Esophagus muscularis mucosa (tissue), 4 donors: ENCODE data around the gene ZNF337. TPM values are rescaled to one million over a fixed set of nuclear protein-coding genes. Genes with fewer than 3 reads are reported as not detected.

Experiments
- DNase-seq: peaks from one replicate; pipeline ENCODE4 v3.0.0-alpha.2; 2017; ENCODE audit errors: extremely low spot score
- H3K27ac ChIP-seq, 4 donors: fragments of 200-600 bp; sonication (generic); replicated peaks in 1 of 4; 1 replicate in 3 of 4; 2 replicates in 1 of 4; pipeline ENCODE4 v1.5.1; 2016 to 2019; ENCODE audit warnings: mild to moderate bottlenecking in 1 of 4
- H3K27me3 ChIP-seq, 4 donors: fragments of 200-600 bp; sonication (generic); one replicate each; pipeline versions ENCODE4 v1.5.1 to v1.6.0; 2016 to 2019
- H3K36me3 ChIP-seq, 4 donors: fragments of 200-600 bp; sonication (generic); one replicate each; pipeline ENCODE4 v1.5.1; 2016 to 2019
- H3K4me1 ChIP-seq, 4 donors: fragments of 200-600 bp; sonication (generic); one replicate each; pipeline ENCODE4 v1.5.1; 2016 to 2019
- H3K4me3 ChIP-seq, 4 donors: fragments of 200-600 bp; sonication (generic); 1 replicate in 2 of 4; 2 replicates in 2 of 4; pipeline ENCODE4 v1.5.1; 2016 to 2019; ENCODE audit warnings: mild to moderate bottlenecking in 4 of 4, moderate library complexity in 1 of 4
- H3K9me3 ChIP-seq, 4 donors: fragments of 200-600 bp; sonication (generic); 1 replicate in 3 of 4; 2 replicates in 1 of 4; pipeline ENCODE4 v1.5.1; 2016 to 2019
- CTCF ChIP-seq, 3 experiments: fragments of 200-600 bp in 2 of 3; fragments of 450-650 bp in 1 of 3; sonication (generic) in 2 of 3; IDR thresholded peaks; one replicate each; pipeline ENCODE4 v1.5.1; 2017 to 2019; ENCODE audit warnings: antibody characterized with exemption in 3 of 3, mild to moderate bottlenecking in 2 of 3, moderate library complexity in 1 of 3
- EP300 ChIP-seq: sonication (generic); formaldehyde crosslinking; IDR thresholded peaks from one replicate; pipeline ENCODE4 v1.6.1; 2017; ENCODE audit warnings: antibody characterized with exemption
- POLR2A ChIP-seq: fragments of 450-650 bp; IDR thresholded peaks from one replicate; pipeline ENCODE4 v1.6.1; 2017; ENCODE audit warnings: antibody characterized with exemption, moderate library complexity, mild to moderate bottlenecking, low read depth
- POLR2AphosphoS5 ChIP-seq, 2 donors: sonication (generic); formaldehyde crosslinking; IDR thresholded peaks; one replicate each; pipeline ENCODE4 v1.6.1; 2017; ENCODE audit warnings: antibody characterized with exemption in 2 of 2
- WGBS: methylation state at CpG from one replicate; pipeline ENCODE4 v1.1.5; 2018; 5-methylcytosine and 5-hydroxymethylcytosine counted together
- intact Hi-C: fragments of 100-400 bp; cut with DNase I; formaldehyde crosslinking; loops from one replicate; pipeline ENCODE4 v1.15.1; 2023
- total RNA-seq, 4 donors: library from RNA; depleted of rRNA; stranded (reverse); fragments of >200 nt; gene quantifications; one replicate each; pipeline versions ENCODE4 v1.1.0 to v1.2.1, GENCODE V29; 2016

The ZNF337 gene
- total RNA-seq, 4 donors from 2014 or later, result 13.1 to 17.0 (median 14.8) TPM

- Histone ChIP-seq H3K27ac (no peak overlapping the region), H3K4me1 (no peaks in the 10 kb centered on the region), H3K27me3 (no peaks in the 10 kb centered on the region), H3K9me3 (no peaks in the 10 kb centered on the region), H3K4me3 (no peak overlapping the region), H3K36me3 (peaks cover 32 to 82% (median 63%) of the 10 kb centered on the region in 4 donors)
- DNase-seq, result peak; percentile 87
- intact Hi-C loops, result no loop called here
- 94% methylated on average over 10 of the region's 10 CpGs for WGBS
- TF ChIP-seq EP300, result no peak
- TF ChIP-seq POLR2AphosphoS5 (IDR thresholded peaks at IDR 0.05), result no peak
Observed at GRCh38 chr20:25676164-25676809, 20.4 kb downstream of the ZNF337 start.

GRCh38 chr20:25675161-25675560, 21.5 kb downstream of the ZNF337 start:
- no peak overlapping the region for H3K27ac ChIP-seq
- no peak overlapping the region for H3K4me3 ChIP-seq
- intact Hi-C loops, result no loop called here
- peak; percentile 62 for DNase-seq
- 95% methylated on average over 6 of the region's 6 CpGs for WGBS
- TF ChIP-seq EP300, result no peak
- H3K36me3 ChIP-seq, result peaks cover 32 to 70% (median 56%) of the 10 kb centered on the region in 4 donors
- H3K9me3 ChIP-seq, result no peaks in the 10 kb centered on the region
- H3K4me1 ChIP-seq, result no peaks in the 10 kb centered on the region
- H3K27me3 ChIP-seq, result no peaks in the 10 kb centered on the region

- DNase-seq, result peak; percentile 39
- 88% methylated on average over 4 of the region's 4 CpGs for WGBS
- Histone ChIP-seq H3K4me1 (no peaks in the 10 kb centered on the region), H3K27me3 (no peaks in the 10 kb centered on the region), H3K9me3 (no peaks in the 10 kb centered on the region), H3K27ac (no peak overlapping the region), H3K4me3 (no peak overlapping the region), H3K36me3 (peaks cover 32 to 50% (median 47%) of the 10 kb centered on the region in 4 donors)
- intact Hi-C loops, result no loop called here
- TF ChIP-seq CTCF (IDR thresholded peaks at IDR 0.05), result no peak
- TF ChIP-seq EP300, result no peak
- no peak for TF ChIP-seq POLR2AphosphoS5 (IDR thresholded peaks at IDR 0.05)
- TF ChIP-seq POLR2A, result no peak
Observed at GRCh38 chr20:25672659-25673235, 23.9 kb downstream of the ZNF337 start.

GRCh38 chr20:25669826-25670422, 26.7 kb downstream of the ZNF337 start:
- Histone ChIP-seq H3K27ac (no peak overlapping the region), H3K36me3 (peaks cover 14 to 23% (median 20%) of the 10 kb centered on the region in 4 donors), H3K27me3 (no peaks in the 10 kb centered on the region), H3K9me3 (no peaks in the 10 kb centered on the region), H3K4me3 (no peak overlapping the region), H3K4me1 (no peaks in the 10 kb centered on the region)
- TF ChIP-seq EP300 (no peak), CTCF (IDR thresholded peaks at IDR 0.05) (no peak), POLR2A (no peak), POLR2AphosphoS5 (IDR thresholded peaks at IDR 0.05) (no peak)
- DNase-seq, result peak; percentile 66
- WGBS, result 76% methylated on average over 6 of the region's 7 CpGs
- intact Hi-C loops, result no loop called here

GRCh38 chr20:25668446-25668845, 28.2 kb downstream of the ZNF337 start:
- WGBS, result 64% methylated on average over 4 of the region's 4 CpGs
- H3K27me3 ChIP-seq, result no peaks in the 10 kb centered on the region
- TF ChIP-seq POLR2A (no peak), CTCF (IDR thresholded peaks at IDR 0.05) (no peak), EP300 (no peak), POLR2AphosphoS5 (IDR thresholded peaks at IDR 0.05) (no peak)
- intact Hi-C loops, result no loop called here
- no peaks in the 10 kb centered on the region for H3K4me1 ChIP-seq
- H3K27ac ChIP-seq, result no peak overlapping the region
- no peaks in the 10 kb centered on the region for H3K9me3 ChIP-seq
- no peak overlapping the region for H3K4me3 ChIP-seq
- DNase-seq, result peak; percentile 55
- H3K36me3 ChIP-seq, result peaks cover 0 to 8% (median 6%) of the 10 kb centered on the region in 4 donors
